Sigmoid colon (tissue), 7 donors: ENCODE measurements around the gene MAST4. TPM values are rescaled to one million over a fixed set of nuclear protein-coding genes. Genes with fewer than 3 reads are reported as not detected.

Experiments used
- DNase-seq: peaks from one replicate; pipeline ENCODE4 v3.0.0-alpha.2; 2019
- H3K27ac ChIP-seq, 4 donors: fragments of 200-600 bp; sonication (generic); one replicate each; pipeline ENCODE4 v1.5.1; 2016 to 2019; ENCODE audit warnings: mild to moderate bottlenecking in 1 of 4
- H3K27me3 ChIP-seq, 3 donors: fragments of 200-600 bp; sonication (generic); one replicate each; pipeline ENCODE4 v1.5.1; 2019; ENCODE audit warnings: mild to moderate bottlenecking in 1 of 3
- H3K36me3 ChIP-seq, 4 donors: fragments of 200-600 bp; sonication (generic); one replicate each; pipeline ENCODE4 v1.5.1; 2016 to 2019
- H3K4me1 ChIP-seq, 4 donors: fragments of 200-600 bp; sonication (generic); one replicate each; pipeline ENCODE4 v1.5.1; 2017 to 2019
- H3K4me3 ChIP-seq, 4 donors: fragments of 200-600 bp; sonication (generic); one replicate each; pipeline ENCODE4 v1.5.1; 2017 to 2019; ENCODE audit warnings: mild to moderate bottlenecking in 2 of 4, moderate library complexity in 1 of 4
- H3K9me3 ChIP-seq, 4 donors: fragments of 200-600 bp in 3 of 4; sonication (generic) in 3 of 4; one replicate each; pipeline versions ENCODE4 v1.5.1 to v1.6.1; 2013 to 2019
- EP300 ChIP-seq, 4 donors: sonication (generic); formaldehyde crosslinking; IDR thresholded peaks; one replicate each; pipeline ENCODE4 v1.6.1; 2017; ENCODE audit warnings: antibody characterized with exemption in 4 of 4
- POLR2A ChIP-seq, 2 donors: fragments of 450-650 bp; IDR thresholded peaks; one replicate each; pipeline ENCODE4 v1.6.1; 2016; ENCODE audit warnings: antibody characterized with exemption in 2 of 2, mild to moderate bottlenecking in 2 of 2, moderate library complexity in 2 of 2
- POLR2AphosphoS5 ChIP-seq, 4 donors: sonication (generic); formaldehyde crosslinking; IDR thresholded peaks; one replicate each; pipeline ENCODE4 v1.6.1; 2017; ENCODE audit warnings: antibody characterized with exemption in 4 of 4
- WGBS, 2 donors: extraction: QIAGEN DNeasy Blood & Tissue Kit; methylation state at CpG; one replicate each; pipeline ENCODE4 v1.1.7; 2013; 5-methylcytosine and 5-hydroxymethylcytosine counted together
- intact Hi-C: fragments of 100-400 bp; cut with DNase I; formaldehyde crosslinking; loops from one replicate; pipeline ENCODE4 v1.15.1; 2023
- polyA plus RNA-seq, 3 donors: library from polyadenylated mRNA; stranded (reverse); fragments of 200-250 nt; gene quantifications; one replicate each; pipeline ENCODE4 v1.2.3, GENCODE V29; 2013
- total RNA-seq, 4 donors: library from RNA; depleted of rRNA; stranded (reverse); fragments of >200 nt; gene quantifications; one replicate each; pipeline ENCODE4 v1.1.0, GENCODE V29; 2016
- TF ChIP-seq, protein P1 (sequence below), 4 experiments: fragments of 450-650 bp in 3 of 4; fragments of 200-600 bp in 1 of 4; IDR thresholded peaks; one replicate each; pipeline ENCODE4 v1.5.1; 2016 to 2019; ENCODE audit warnings: antibody characterized with exemption in 4 of 4, mild to moderate bottlenecking in 3 of 4, moderate library complexity in 2 of 4
- donor health status: healthy with polysubstance abuse.
- donor health status: Bipolar disorder and iron deficiency.
- donor health status: healthy.

MAST4 gene
- total and polyA plus RNA-seq, 7 donors, result 1.6 to 30.7 (median 15.7) TPM

DNA sequence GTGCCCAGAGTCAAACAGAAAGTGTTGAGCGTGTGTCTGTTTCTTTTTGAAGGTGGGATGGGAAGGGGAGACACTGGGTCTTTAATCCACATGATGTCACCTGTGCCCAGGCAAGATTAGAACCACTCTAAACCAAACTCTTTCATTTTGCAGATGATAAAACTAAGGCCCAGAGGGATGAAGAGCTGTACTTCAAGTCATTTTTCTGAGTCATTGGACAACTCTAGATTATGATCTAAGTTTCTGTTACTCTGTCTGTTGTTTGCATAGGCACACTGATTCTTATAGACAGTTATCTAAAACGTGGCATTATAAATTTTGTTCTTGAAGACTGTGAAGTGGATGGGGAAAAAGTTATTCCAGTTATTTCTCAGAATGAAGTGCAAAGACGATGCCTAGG, 48.8 kb downstream of the MAST4 start:
- no peaks in the 10 kb centered on the region for H3K27me3 ChIP-seq
- no peaks in the 10 kb centered on the region for H3K9me3 ChIP-seq
- no peaks in the 10 kb centered on the region for H3K4me1 ChIP-seq
- H3K4me3 ChIP-seq, result no peak overlapping the region
- H3K27ac ChIP-seq, result no peak overlapping the region
- 58 to 81% methylated on average over 3 of the region's 3 CpGs for WGBS, 2 donors
- DNase-seq, result no peak
- TF ChIP-seq EP300 (IDR thresholded peaks at IDR 0.05) (no peak), POLR2AphosphoS5 (IDR thresholded peaks at IDR 0.05) (no peak), POLR2A (IDR thresholded peaks at IDR 0.05) (no peak)
- TF ChIP-seq, protein P1, sequence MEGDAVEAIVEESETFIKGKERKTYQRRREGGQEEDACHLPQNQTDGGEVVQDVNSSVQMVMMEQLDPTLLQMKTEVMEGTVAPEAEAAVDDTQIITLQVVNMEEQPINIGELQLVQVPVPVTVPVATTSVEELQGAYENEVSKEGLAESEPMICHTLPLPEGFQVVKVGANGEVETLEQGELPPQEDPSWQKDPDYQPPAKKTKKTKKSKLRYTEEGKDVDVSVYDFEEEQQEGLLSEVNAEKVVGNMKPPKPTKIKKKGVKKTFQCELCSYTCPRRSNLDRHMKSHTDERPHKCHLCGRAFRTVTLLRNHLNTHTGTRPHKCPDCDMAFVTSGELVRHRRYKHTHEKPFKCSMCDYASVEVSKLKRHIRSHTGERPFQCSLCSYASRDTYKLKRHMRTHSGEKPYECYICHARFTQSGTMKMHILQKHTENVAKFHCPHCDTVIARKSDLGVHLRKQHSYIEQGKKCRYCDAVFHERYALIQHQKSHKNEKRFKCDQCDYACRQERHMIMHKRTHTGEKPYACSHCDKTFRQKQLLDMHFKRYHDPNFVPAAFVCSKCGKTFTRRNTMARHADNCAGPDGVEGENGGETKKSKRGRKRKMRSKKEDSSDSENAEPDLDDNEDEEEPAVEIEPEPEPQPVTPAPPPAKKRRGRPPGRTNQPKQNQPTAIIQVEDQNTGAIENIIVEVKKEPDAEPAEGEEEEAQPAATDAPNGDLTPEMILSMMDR (IDR thresholded peaks at IDR 0.05), result no peak
- intact Hi-C loops, result no loop called here
- no peaks in the 10 kb centered on the region for H3K36me3 ChIP-seq

DNA sequence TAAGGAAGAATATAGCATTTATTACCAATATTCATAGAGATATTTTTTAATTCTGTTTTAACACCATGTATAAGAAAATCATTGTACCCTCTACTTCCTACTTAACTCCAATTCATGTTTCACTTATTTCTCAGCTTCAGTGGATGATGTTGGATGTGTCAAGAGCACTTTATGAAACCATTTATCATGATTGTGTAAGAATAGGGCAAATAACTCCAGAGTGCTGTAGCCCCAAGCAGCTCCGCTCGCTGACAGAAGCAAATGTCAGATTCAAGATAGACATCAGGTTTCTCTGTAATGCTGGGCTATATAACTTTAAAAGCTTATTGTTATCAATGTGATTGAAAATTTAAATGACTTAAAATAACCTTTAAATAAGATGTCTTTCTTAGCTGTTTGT, 50.4 kb downstream of the MAST4 start:
- 87 to 89% methylated on average over 2 of the region's 2 CpGs for WGBS, 2 donors
- no peaks in the 10 kb centered on the region for H3K36me3 ChIP-seq
- TF ChIP-seq, protein P1 (IDR thresholded peaks at IDR 0.05), result no peak
- DNase-seq, result no peak
- no peaks in the 10 kb centered on the region for H3K27me3 ChIP-seq
- H3K9me3 ChIP-seq, result no peaks in the 10 kb centered on the region
- no peak overlapping the region for H3K4me3 ChIP-seq
- intact Hi-C loops, result no loop called here
- H3K27ac ChIP-seq, result no peak overlapping the region
- H3K4me1 ChIP-seq, result no peaks in the 10 kb centered on the region

DNA sequence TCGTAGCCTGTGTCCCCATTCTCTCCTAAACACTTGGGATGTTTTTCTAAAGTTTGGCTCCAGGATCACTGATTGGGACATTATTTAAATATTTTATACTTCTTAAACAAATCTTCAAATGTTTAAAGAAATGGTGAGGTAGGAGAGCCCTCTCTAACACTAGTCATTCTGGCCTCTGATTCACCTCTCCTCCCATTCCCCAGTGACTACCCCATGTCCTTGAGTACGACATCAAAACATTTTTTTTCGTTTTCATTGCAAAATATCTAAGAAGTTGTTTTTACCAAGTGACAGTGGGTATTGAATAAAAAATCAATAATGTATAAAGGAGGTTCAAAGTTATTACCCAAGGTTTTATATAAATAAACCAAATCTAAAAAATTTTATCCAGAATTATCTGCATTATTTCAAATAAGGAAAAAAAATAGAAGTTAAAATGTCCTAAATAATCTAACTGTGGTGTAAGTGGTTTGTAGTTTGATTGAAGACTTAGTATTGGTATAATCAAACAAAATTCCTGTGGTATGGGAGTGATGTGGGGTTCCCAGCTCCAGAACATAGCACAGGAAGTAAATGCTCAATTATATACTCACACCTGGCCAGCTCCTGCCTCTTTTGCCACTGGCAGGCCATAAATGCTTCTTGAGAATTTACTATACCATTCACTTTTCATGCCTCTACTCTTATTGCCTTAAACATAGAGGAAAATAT, 51.1 kb downstream of the MAST4 start:
- Histone ChIP-seq H3K36me3 (no peaks in the 10 kb centered on the region), H3K4me3 (no peak overlapping the region), H3K27me3 (no peaks in the 10 kb centered on the region), H3K9me3 (no peaks in the 10 kb centered on the region), H3K4me1 (no peaks in the 10 kb centered on the region), H3K27ac (no peak overlapping the region)
- TF ChIP-seq POLR2AphosphoS5 (IDR thresholded peaks at IDR 0.05) (no peak), POLR2A (IDR thresholded peaks at IDR 0.05) (no peak), EP300 (IDR thresholded peaks at IDR 0.05) (no peak)
- TF ChIP-seq, protein P1 (IDR thresholded peaks at IDR 0.05), result no peak
- no peak for DNase-seq
- intact Hi-C loops, result no loop called here
- 67 to 84% methylated on average over 3 of the region's 3 CpGs for WGBS, 2 donors

DNA sequence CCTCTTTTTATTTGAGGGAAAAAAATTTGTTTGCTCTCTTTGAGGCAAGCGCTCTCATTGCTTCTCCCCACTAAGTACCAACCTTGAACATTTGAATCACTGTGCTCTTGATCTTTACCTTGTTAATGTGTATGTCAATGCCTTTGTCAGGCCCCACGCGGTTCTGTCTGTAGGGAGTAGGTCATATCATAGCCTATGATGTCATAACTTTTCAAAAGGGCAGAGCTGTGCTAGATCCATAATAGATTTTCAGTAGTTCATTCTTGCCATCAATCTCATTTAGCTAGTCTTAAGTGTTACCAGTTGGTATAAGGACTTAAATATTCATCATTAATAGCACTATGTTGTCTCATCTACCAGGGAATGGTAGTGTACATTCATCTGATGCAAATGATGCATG, 56.6 kb downstream of the MAST4 start:
- Histone ChIP-seq H3K27me3 (no peaks in the 10 kb centered on the region), H3K4me1 (peaks cover 0 to 9% (median 0%) of the 10 kb centered on the region in 4 donors), H3K4me3 (no peak overlapping the region), H3K27ac (no peak overlapping the region), H3K9me3 (no peaks in the 10 kb centered on the region), H3K36me3 (no peaks in the 10 kb centered on the region)
- intact Hi-C loops, result no loop called here
- TF ChIP-seq POLR2A (IDR thresholded peaks at IDR 0.05), result no peak
- no peak for TF ChIP-seq POLR2AphosphoS5 (IDR thresholded peaks at IDR 0.05)
- no peak for TF ChIP-seq EP300 (IDR thresholded peaks at IDR 0.05)
- TF ChIP-seq, protein P1 (IDR thresholded peaks at IDR 0.05), result no peak
- 78 to 80% methylated on average over 3 of the region's 3 CpGs for WGBS, 2 donors
- no peak for DNase-seq

DNA sequence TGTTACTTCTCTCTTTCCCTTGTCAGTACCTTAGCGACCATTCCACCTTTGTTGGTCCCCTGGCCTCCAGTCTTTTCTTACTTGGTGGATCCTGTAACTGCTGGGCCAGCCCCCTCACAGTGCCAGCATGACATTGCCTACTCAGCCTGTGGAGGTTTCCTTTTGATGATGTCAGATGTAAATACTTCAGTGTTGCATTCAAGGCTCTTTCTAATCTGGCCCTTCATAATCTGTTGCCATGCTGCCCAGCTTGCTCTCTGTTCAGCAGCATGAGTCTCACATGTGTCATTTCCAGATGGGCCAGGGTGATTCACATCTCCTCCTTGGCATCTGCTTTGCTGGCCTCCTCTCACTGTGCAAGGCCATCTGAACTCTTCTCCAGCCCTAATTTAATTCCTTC, 57.1 kb downstream of the MAST4 start:
- intact Hi-C loops, result no loop called here
- no peaks in the 10 kb centered on the region for H3K9me3 ChIP-seq
- no peak for DNase-seq
- H3K27me3 ChIP-seq, result no peaks in the 10 kb centered on the region
- H3K4me1 ChIP-seq, result peaks cover 0 to 9% (median 0%) of the 10 kb centered on the region in 4 donors
- H3K36me3 ChIP-seq, result no peaks in the 10 kb centered on the region
- no peak overlapping the region for H3K27ac ChIP-seq
- 74 to 88% methylated on average over 1 of the region's 1 CpG for WGBS, 2 donors
- no peak overlapping the region for H3K4me3 ChIP-seq
- no peak for TF ChIP-seq EP300 (IDR thresholded peaks at IDR 0.05)
- no peak for TF ChIP-seq POLR2AphosphoS5 (IDR thresholded peaks at IDR 0.05)
- TF ChIP-seq POLR2A (IDR thresholded peaks at IDR 0.05), result no peak
- TF ChIP-seq, protein P1 (IDR thresholded peaks at IDR 0.05), result no peak
